HG03039 (cell line): ENCODE data around the gene ANAPC5.
"Not testable (repeated sequence)": the region's sequence is repeated elsewhere in the genome, so short reads cannot be mapped to it uniquely, and the experiment has no call there.

Experiments
- ATAC-seq: cut with Tn5 transposase; IDR thresholded peaks from one replicate; pipeline ENCODE4 v1.9.1; 2021; ENCODE audit warnings: mild to moderate bottlenecking, moderate library complexity; ENCODE audit not compliant: unreplicated experiment

The ANAPC5 gene

GRCh38 chr12:121351820-121352681, at the start of gene ANAPC5:
Gene ANAPC5, minus strand, starts transcription at chr12:121352411. Its CDS starts 71 bp downstream, at chr12:121352340.
- peak; percentile 98 for ATAC-seq

GRCh38 chr12:121400332-121401139, 48.3 kb upstream of the ANAPC5 start:
- peak; percentile 30 for ATAC-seq

GRCh38 chr12:121399391-121400331, 47.5 kb upstream of the ANAPC5 start, which contains the start of gene RNF34:
Gene RNF34, plus strand, starts transcription at chr12:121400118. Its CDS starts 95 bp downstream, at chr12:121400213.
- peak; percentile 89 for ATAC-seq

- no peak for ATAC-seq
Measured at GRCh38 chr12:121398355-121398754, 46.1 kb upstream of the ANAPC5 start.

- ATAC-seq: no peak
Measured at GRCh38 chr12:121397521-121397920, 45.3 kb upstream of the ANAPC5 start.

GRCh38 chr12:121392325-121392716, 40.1 kb upstream of the ANAPC5 start:
- no peak for ATAC-seq

- ATAC-seq: no peak
Measured at GRCh38 chr12:121391619-121392324, 39.6 kb upstream of the ANAPC5 start.

GRCh38 chr12:121390856-121391255, 38.6 kb upstream of the ANAPC5 start:
- no peak for ATAC-seq

- no peak for ATAC-seq
Measured at GRCh38 chr12:121388421-121388981, 36.3 kb upstream of the ANAPC5 start.

- ATAC-seq: not testable (repeated sequence)
Measured at GRCh38 chr12:121384891-121385290, 32.7 kb upstream of the ANAPC5 start.

- no peak for ATAC-seq
Measured at GRCh38 chr12:121383601-121384021, 31.4 kb upstream of the ANAPC5 start.

- ATAC-seq: no peak
Measured at GRCh38 chr12:121379945-121380344, 27.7 kb upstream of the ANAPC5 start.

GRCh38 chr12:121378736-121379135, 26.5 kb upstream of the ANAPC5 start:
- ATAC-seq: no peak

GRCh38 chr12:121376754-121377697, 24.8 kb upstream of the ANAPC5 start:
- ATAC-seq: no peak

- ATAC-seq: not testable (repeated sequence)
Measured at GRCh38 chr12:121374945-121375584, 22.9 kb upstream of the ANAPC5 start.

- not testable (repeated sequence) for ATAC-seq
Measured at GRCh38 chr12:121374336-121374735, 22.1 kb upstream of the ANAPC5 start.

- no peak for ATAC-seq
Measured at GRCh38 chr12:121373755-121374154, 21.5 kb upstream of the ANAPC5 start.

GRCh38 chr12:121371404-121371803, 19.2 kb upstream of the ANAPC5 start:
- no peak for ATAC-seq
